ENCODE data around the gene ADCY10. TPM values are rescaled to one million over a fixed set of nuclear protein-coding genes. Genes with fewer than 3 reads are reported as not detected.

Gene ADCY10
- total RNA-seq, 3 donors from 2014 or later (not counting 1 experiment from before 2014, with no cell fraction given), result 0.42 to 1.00 TPM; not detected in 1

DNA sequence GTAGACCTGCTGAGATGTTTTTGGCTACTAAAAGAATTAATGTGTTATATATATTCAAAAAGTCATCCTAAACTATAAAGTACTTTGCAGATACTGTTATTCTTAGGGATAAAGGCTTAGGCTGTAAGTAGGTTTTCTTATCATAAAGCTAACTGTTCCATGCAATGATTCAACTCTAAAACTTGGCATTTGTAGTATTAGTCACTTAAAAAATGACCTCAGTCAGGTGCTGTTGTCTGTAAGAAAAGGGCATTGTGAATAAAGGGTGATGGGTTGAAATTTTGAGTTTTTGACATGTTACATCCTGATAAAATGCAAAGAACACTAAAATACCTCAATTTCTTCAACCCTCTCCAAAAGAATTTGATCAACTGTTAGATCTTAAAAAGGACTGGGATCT lies 32.9 kb downstream of the ADCY10 start:
- DNase-seq, result no peak
- no peak overlapping the region for H3K4me3 Mint-ChIP-seq
- Histone ChIP-seq H3K36me3 (ENCODE audit: control insufficient read depth, insufficient read depth, low read length) (no peaks in the 10 kb centered on the region), H3K27ac (ENCODE audit: low read length) (no peak overlapping the region), H3K4me1 (ENCODE audit: control insufficient read depth, insufficient read depth, low read length) (no peaks in the 10 kb centered on the region), H3K9me3 (ENCODE audit: control insufficient read depth, insufficient read depth, low read length) (no peaks in the 10 kb centered on the region), H3K4me3 (ENCODE audit: low read length) (no peak overlapping the region), H3K27me3 (ENCODE audit: control insufficient read depth, insufficient read depth, low read length) (no peaks in the 10 kb centered on the region)
- H3K36me3 Mint-ChIP-seq, result no peaks in the 10 kb centered on the region
- no peak overlapping the region for H3K27ac Mint-ChIP-seq
- H3K4me1 Mint-ChIP-seq, result no peaks in the 10 kb centered on the region
- no peaks in the 10 kb centered on the region for H3K9me3 Mint-ChIP-seq
- no peak for ATAC-seq
- no peaks in the 10 kb centered on the region for H3K27me3 Mint-ChIP-seq (ENCODE audit: low read depth in 2 of 2)
- intact Hi-C loops (cut with micrococcal nuclease), result no loop called here
- TF ChIP-seq, protein P1, sequence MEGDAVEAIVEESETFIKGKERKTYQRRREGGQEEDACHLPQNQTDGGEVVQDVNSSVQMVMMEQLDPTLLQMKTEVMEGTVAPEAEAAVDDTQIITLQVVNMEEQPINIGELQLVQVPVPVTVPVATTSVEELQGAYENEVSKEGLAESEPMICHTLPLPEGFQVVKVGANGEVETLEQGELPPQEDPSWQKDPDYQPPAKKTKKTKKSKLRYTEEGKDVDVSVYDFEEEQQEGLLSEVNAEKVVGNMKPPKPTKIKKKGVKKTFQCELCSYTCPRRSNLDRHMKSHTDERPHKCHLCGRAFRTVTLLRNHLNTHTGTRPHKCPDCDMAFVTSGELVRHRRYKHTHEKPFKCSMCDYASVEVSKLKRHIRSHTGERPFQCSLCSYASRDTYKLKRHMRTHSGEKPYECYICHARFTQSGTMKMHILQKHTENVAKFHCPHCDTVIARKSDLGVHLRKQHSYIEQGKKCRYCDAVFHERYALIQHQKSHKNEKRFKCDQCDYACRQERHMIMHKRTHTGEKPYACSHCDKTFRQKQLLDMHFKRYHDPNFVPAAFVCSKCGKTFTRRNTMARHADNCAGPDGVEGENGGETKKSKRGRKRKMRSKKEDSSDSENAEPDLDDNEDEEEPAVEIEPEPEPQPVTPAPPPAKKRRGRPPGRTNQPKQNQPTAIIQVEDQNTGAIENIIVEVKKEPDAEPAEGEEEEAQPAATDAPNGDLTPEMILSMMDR (IDR thresholded peaks at IDR 0.05), result no peak

GRCh38 chr1:167880580-167881021 lies 33.3 kb downstream of the ADCY10 start:
- Mint-ChIP-seq H3K27ac (no peak overlapping the region), H3K9me3 (no peaks in the 10 kb centered on the region), H3K36me3 (no peaks in the 10 kb centered on the region), H3K4me3 (no peak overlapping the region), H3K4me1 (no peaks in the 10 kb centered on the region), H3K27me3 (ENCODE audit: low read depth in 2 of 2) (no peaks in the 10 kb centered on the region)
- Histone ChIP-seq H3K27me3 (ENCODE audit: control insufficient read depth, insufficient read depth, low read length) (no peaks in the 10 kb centered on the region), H3K9me3 (ENCODE audit: control insufficient read depth, insufficient read depth, low read length) (no peaks in the 10 kb centered on the region), H3K4me3 (ENCODE audit: low read length) (no peak overlapping the region), H3K36me3 (ENCODE audit: control insufficient read depth, insufficient read depth, low read length) (no peaks in the 10 kb centered on the region), H3K27ac (ENCODE audit: low read length) (no peak overlapping the region), H3K4me1 (ENCODE audit: control insufficient read depth, insufficient read depth, low read length) (no peaks in the 10 kb centered on the region)
- DNase-seq (no peak), ATAC-seq (no peak)
- intact Hi-C loops (cut with micrococcal nuclease), result no loop called here
- 94% methylated on average over 3 of the region's 3 CpGs for WGBS (ENCODE audit: insufficient coverage)
- TF ChIP-seq, protein P1 (IDR thresholded peaks at IDR 0.05), result no peak

- H3K27ac ChIP-seq (ENCODE audit: low read length), result no peak overlapping the region
- DNase-seq, result no peak
- H3K4me3 ChIP-seq (ENCODE audit: low read length), result no peak overlapping the region
- H3K36me3 Mint-ChIP-seq, result no peaks in the 10 kb centered on the region
- H3K27me3 ChIP-seq (ENCODE audit: control insufficient read depth, insufficient read depth, low read length), result no peaks in the 10 kb centered on the region
- ATAC-seq, result no peak
- H3K4me1 Mint-ChIP-seq, result no peaks in the 10 kb centered on the region
- WGBS (ENCODE audit: insufficient coverage), result no CpG with 5 or more reads among the region's 1 CpG
- TF ChIP-seq, protein P1 (IDR thresholded peaks at IDR 0.05), result no peak
- H3K27ac Mint-ChIP-seq, result no peak overlapping the region
- no peak overlapping the region for H3K4me3 Mint-ChIP-seq
- no peaks in the 10 kb centered on the region for H3K27me3 Mint-ChIP-seq (ENCODE audit: low read depth in 2 of 2)
- no peaks in the 10 kb centered on the region for H3K9me3 Mint-ChIP-seq
- no peaks in the 10 kb centered on the region for H3K36me3 ChIP-seq (ENCODE audit: control insufficient read depth, insufficient read depth, low read length)
- intact Hi-C loops (cut with micrococcal nuclease), result no loop called here
- no peaks in the 10 kb centered on the region for H3K9me3 ChIP-seq (ENCODE audit: control insufficient read depth, insufficient read depth, low read length)
- no peaks in the 10 kb centered on the region for H3K4me1 ChIP-seq (ENCODE audit: control insufficient read depth, insufficient read depth, low read length)
Observed at GRCh38 chr1:167879508-167879907, 34.4 kb downstream of the ADCY10 start.

GRCh38 chr1:167878372-167879160 lies 35.4 kb downstream of the ADCY10 start:
- ATAC-seq, result no peak
- TF ChIP-seq, protein P1 (IDR thresholded peaks at IDR 0.05), result no peak
- Histone ChIP-seq H3K36me3 (ENCODE audit: control insufficient read depth, insufficient read depth, low read length) (no peaks in the 10 kb centered on the region), H3K4me1 (ENCODE audit: control insufficient read depth, insufficient read depth, low read length) (no peaks in the 10 kb centered on the region), H3K27me3 (ENCODE audit: control insufficient read depth, insufficient read depth, low read length) (no peaks in the 10 kb centered on the region), H3K4me3 (ENCODE audit: low read length) (no peak overlapping the region), H3K9me3 (ENCODE audit: control insufficient read depth, insufficient read depth, low read length) (no peaks in the 10 kb centered on the region), H3K27ac (ENCODE audit: low read length) (no peak overlapping the region)
- no peaks in the 10 kb centered on the region for H3K4me1 Mint-ChIP-seq
- no peaks in the 10 kb centered on the region for H3K36me3 Mint-ChIP-seq
- no peak overlapping the region for H3K27ac Mint-ChIP-seq
- H3K4me3 Mint-ChIP-seq, result no peak overlapping the region
- intact Hi-C loops (cut with micrococcal nuclease), result no loop called here
- no peaks in the 10 kb centered on the region for H3K9me3 Mint-ChIP-seq
- over 99% methylated on average over 7 of the region's 7 CpGs for WGBS (ENCODE audit: insufficient coverage)
- DNase-seq, result peak in 1 of 2 donors; percentile 11
- no peaks in the 10 kb centered on the region for H3K27me3 Mint-ChIP-seq (ENCODE audit: low read depth in 2 of 2)

All from natural killer cell (primary cell).